Anterior cingulate cortex (tissue), 58 donors: ENCODE data around the gene RFX6.

Experiments
- DNase-seq, 58 donors: peaks; one replicate each; lab custom pipeline; 2025; lab: John Stamatoyannopoulos, UW

The RFX6 gene

GRCh38 chr6:116894669-116895068 lies 17.6 kb downstream of the RFX6 start:
- no peak for DNase-seq

GRCh38 chr6:116895935-116896334 lies 18.9 kb downstream of the RFX6 start:
- no peak for DNase-seq

DNA sequence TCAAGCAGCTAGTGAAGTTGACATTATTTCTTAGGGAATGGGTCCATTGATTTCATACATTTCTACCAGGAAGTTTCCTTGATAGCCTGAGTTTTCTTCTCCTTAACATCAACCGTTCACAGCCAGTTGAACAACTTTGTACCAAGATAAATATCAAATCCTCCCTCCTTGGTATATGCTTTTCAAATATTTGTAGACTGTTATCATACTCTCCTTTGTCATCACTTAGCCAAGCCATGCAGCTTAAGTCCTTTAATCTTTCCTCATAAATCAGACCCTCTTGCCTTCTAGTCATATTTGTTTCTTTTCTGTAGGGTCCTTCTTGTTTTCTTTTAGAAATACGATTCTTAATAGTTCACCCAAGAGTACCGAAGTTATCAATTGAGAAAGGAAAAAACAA lies 25.6 kb downstream of the RFX6 start:
- DNase-seq, result no peak

DNA sequence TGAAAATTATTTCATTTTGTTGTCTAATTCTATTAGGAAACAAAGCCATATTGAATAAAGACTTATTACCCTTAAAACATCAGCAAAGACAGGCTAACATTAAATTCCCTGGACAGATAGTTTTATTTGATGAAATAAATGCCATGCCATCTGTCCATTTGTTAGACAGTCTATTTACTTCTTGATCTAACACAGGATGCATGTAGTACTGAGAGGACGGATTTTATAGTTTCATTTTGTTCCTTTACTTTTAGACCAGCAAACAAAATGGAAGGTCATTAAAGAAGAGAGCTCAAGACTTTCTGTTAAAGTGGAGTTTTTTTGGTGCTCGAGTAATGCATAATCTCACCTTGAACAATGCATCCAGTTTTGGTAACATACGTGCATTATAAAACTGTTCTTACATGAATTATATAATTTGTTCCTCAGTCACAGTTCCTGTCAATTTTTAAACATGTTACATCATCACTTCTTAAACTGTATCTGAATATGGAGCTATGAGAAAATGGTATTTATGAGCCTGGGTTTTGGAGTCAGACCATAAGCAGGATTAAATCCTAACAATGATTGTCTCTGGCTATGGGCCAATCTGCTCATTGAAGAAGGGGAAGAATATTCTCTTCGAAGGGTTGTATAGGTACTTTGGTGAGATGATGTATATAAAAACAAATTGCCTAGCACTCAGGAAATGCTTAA lies 46.0 kb downstream of the RFX6 start:
- no peak for DNase-seq

DNA sequence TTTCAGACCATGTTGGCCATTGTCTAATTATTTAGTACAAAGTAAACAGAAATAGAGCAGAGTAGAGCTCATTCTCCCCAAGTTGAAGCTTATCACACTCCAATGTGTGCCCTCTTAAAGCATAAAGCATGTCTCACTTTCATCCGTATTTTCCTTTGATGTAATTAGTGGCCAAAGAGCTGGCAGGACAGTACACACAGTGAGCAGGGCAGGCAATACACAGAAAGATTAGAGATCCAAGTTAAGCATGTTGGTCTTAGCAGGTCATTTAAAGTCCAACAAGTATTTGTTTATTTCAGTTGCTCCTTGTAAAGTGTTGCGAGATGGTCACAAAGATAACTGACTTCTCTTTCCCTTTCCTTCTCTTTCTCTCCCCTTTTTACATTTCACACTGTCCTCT lies 47.2 kb downstream of the RFX6 start:
- no peak for DNase-seq

DNA sequence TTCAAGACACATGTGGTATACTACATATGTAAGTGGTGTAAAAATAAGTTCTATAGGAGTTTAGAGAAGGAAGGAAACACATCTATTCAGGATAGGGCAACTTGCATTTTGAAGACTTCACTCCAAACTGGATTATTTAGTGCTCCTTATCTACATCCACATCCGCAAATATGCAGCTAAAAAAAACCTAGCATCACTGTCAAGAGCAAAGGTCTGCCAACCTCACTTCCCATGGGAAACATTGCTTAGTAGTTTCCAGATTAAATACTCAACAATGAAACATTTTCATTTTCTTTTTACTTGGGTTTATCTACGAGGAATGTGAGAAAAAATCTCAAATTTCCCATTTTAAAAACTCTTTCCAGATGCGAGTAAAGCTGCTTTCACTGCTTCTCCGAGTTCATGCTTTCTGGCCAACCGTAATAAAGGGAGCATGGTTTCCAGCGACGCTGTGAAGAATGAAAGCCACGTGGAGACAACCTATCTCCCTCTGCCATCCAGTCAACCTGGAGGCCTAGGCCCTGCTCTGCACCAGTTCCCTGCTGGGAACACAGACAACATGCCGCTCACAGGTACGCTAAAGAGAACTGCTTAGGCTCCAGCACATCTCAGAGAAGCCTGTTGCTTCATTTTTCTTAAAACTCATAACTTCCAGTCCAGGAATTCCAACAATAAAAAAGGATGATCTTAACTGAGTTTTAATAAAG lies 48.2 kb downstream of the RFX6 start:
- no peak for DNase-seq

DNA sequence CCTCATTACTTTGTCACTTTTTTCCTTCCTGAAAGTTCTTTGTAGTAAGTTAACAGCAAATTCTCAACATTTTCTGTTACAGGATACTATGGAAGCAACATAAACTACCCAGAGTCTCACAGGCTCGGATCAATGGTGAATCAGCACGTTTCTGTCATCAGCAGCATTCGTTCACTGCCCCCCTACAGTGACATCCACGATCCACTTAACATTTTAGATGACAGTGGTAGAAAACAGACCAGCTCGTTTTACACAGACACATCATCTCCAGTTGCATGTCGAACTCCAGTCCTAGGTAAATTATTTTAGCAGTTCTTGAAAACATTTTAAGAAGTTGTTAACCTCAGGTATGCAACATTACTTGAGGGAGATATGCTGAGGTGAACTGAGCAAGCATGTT lies 51.6 kb downstream of the RFX6 start:
- no peak for DNase-seq

DNA sequence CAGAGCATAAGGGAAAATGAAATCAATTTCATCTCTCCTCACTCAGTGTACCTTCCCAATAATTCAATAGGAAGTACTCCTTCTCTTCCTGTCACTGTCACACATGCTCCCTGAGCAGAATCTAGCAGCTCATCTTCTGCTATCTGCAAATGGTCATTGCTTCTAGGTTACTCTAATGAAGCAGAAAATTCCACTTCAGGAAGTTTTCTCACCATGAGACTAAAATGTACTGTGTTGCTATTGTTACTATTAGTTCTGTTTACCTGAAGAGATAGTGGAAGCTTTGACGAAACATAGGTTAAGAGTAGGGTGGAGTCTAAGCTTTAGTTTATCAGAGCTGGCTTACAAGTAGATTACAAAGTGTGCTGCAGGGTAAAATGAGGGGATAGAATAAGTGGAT lies 52.8 kb downstream of the RFX6 start:
- DNase-seq, result no peak

- no peak for DNase-seq
Measured at GRCh38 chr6:116931456-116931855, 54.4 kb downstream of the RFX6 start.

DNA sequence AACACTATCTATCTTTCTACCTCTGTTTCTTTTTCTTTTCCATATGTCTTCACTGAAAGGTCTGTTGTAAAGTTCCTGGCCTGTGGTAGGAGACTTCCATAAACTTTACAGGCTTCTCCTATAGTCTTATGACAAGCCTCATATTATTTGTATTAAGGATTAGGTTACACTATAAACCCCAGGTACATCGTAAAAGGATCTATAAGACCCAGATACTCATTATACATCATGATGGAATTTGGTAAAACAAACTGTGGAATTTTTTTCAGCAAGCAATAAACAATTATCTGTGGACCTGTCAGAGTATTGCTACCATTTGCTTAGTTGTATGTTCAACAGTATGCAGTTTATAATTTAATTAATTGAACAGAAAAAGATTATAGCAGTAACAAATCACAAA lies 55.5 kb downstream of the RFX6 start:
- no peak for DNase-seq

- no peak for DNase-seq
Measured at GRCh38 chr6:116933485-116933884, 56.4 kb downstream of the RFX6 start.

GRCh38 chr6:116938305-116938704 lies 61.3 kb downstream of the RFX6 start:
- DNase-seq, result no peak

- DNase-seq, result no peak
Measured at GRCh38 chr6:116941727-116942126, 64.7 kb downstream of the RFX6 start.

DNA sequence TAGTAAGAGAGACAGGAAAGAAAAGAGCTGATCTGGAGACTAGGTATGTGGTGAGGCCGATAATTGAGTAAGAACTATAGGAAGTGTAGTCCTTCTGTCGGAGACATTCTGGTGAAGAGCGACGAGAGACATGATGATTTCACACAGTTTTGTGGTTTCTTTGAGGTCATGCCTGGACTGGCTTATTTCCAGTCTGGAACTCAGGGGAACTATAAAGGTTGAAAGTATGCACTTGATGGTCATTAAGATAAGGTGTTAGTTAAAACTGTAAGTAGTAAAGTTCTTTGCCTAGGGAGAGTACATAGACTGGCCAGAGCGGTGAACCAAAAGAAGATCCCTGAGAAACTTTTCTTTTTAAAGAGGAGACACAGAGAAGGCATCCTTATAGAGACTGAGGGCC lies 68.8 kb downstream of the RFX6 start:
- no peak for DNase-seq

- DNase-seq, result no peak
Measured at GRCh38 chr6:116948533-116949304, 71.7 kb downstream of the RFX6 start.

- DNase-seq, result no peak
Measured at GRCh38 chr6:116949964-116950363, 72.9 kb downstream of the RFX6 start.

DNA sequence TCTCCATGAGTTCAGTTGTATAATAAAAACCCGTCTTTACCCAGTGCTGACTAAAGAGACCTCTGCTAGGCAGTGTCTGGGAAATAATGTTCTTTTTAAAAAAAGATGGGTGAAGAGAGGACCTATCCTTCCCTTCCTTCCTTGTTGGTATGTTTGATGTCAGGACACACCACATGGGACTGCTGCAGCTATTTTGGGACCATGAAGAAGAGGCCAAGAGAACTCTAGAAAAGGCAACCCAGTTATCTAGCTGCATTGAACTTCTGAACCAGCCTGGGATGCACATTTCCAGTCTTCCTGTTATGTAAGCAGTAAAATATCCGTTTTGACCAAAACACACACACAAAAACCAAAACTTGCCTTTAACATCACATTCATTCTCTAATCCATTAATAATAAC lies 77.3 kb downstream of the RFX6 start:
- DNase-seq, result no peak

GRCh38 chr6:116954938-116955337 lies 77.9 kb downstream of the RFX6 start:
- no peak for DNase-seq

DNA sequence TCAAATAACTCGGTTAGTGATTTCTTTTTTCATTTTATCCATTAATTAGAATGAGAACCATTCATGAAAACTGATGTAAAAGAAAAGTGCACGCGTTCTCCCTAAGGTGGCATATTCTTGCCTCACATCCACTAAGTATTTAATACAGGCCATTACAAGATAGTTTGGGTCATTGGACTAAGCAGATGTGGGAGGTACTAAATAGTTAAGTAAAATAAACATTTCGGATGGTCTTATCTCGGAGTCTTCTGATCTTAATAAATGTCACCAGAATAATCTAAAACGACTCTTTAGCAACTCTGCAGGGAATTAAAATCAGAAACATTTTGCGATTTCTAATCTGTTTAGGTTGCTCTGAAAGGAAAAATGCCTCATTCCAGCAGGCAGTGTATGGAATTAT lies 78.7 kb downstream of the RFX6 start:
- DNase-seq, result no peak

GRCh38 chr6:116963972-116964371 lies 86.9 kb downstream of the RFX6 start:
- no peak for DNase-seq

GRCh38 chr6:116966675-116967576 lies 89.9 kb downstream of the RFX6 start:
- no peak for DNase-seq
